OCI-LY7 (cell line): ENCODE data around the gene DPH1. TPM values are rescaled to one million over a fixed set of nuclear protein-coding genes. Genes with fewer than 3 reads are reported as not detected.

ENCODE experiments used
- BruUV-seq: library from RNA; stranded (reverse); fragments of 400-500 nt; replicated peaks from 2 replicates; lab custom pipeline; 2021; lab: Mats Ljungman, UMichigan
- CTCF ChIA-PET: fragments of 300-600 bp; sonication (Branson Sonifier 250); formaldehyde crosslinking; loops from one replicate; lab custom pipeline; 2022; ENCODE audit warnings: antibody characterized with exemption; ENCODE audit not compliant: unreplicated experiment; lab: Charles Lee
- POLR2A ChIA-PET: fragments of 300-600 bp; sonication (Branson Sonifier 250); formaldehyde crosslinking; loops from one replicate; lab custom pipeline; 2022; ENCODE audit warnings: antibody characterized with exemption; lab: Charles Lee
- DNase-seq: peaks from one replicate; pipeline ENCODE4 v3.0.0-alpha.2; 2015; ENCODE audit warnings: low spot score
- H2AFZ ChIP-seq: fragments of 200-600 bp; sonication (generic), shearing (Covaris generic); 2 replicates; pipeline ENCODE4 v1.6.1; 2014; ENCODE audit warnings: mild to moderate bottlenecking, antibody characterized with exemption, low read length, moderate library complexity
- H3K27ac ChIP-seq: fragments of 200-600 bp; sonication (generic); 2 replicates; pipeline ENCODE4 v1.5.1; 2014; ENCODE audit warnings: mixed run types, low read depth, mild to moderate bottlenecking, moderate library complexity, low read length, inconsistent platforms; ENCODE audit not compliant: poor library complexity, severe bottlenecking
- H3K36me3 ChIP-seq: fragments of 200-600 bp; sonication (generic); 2 replicates; pipeline ENCODE4 v1.6.1; 2014; ENCODE audit warnings: mild to moderate bottlenecking, antibody characterized with exemption, low read length, moderate library complexity, mixed read lengths; ENCODE audit not compliant: insufficient read depth
- H3K4me1 ChIP-seq: fragments of 200-600 bp; sonication (generic); 2 replicates; pipeline ENCODE4 v1.5.1; 2014; ENCODE audit warnings: mild to moderate bottlenecking, low read length; ENCODE audit not compliant: insufficient read depth, poor library complexity, severe bottlenecking
- H3K4me2 ChIP-seq: fragments of 200-600 bp; sonication (generic); 2 replicates; pipeline ENCODE4 v1.6.1; 2014; ENCODE audit warnings: mild to moderate bottlenecking, low read length
- H3K4me3 ChIP-seq: fragments of 200-600 bp; sonication (generic); 2 replicates; pipeline ENCODE4 v1.5.1; 2014; ENCODE audit warnings: mild to moderate bottlenecking, low read depth, low read length; ENCODE audit not compliant: poor library complexity, severe bottlenecking
- H3K79me2 ChIP-seq: fragments of 200-600 bp; sonication (generic); 2 replicates; pipeline ENCODE4 v1.6.1; 2016; ENCODE audit warnings: low read depth, mild to moderate bottlenecking, low read length, moderate library complexity, mixed read lengths; ENCODE audit not compliant: insufficient read depth
- H3K9me2 ChIP-seq: fragments of 200-600 bp; sonication (generic); 2 replicates; pipeline ENCODE4 v1.6.1; 2016; ENCODE audit warnings: mild to moderate bottlenecking, low read length, mixed read lengths; ENCODE audit not compliant: insufficient read depth
- H3K9me3 ChIP-seq: fragments of 200-600 bp; sonication (generic); 2 replicates; pipeline ENCODE4 v1.6.1; 2014; ENCODE audit warnings: mild to moderate bottlenecking, mixed run types, low read length, mixed read lengths
- H4K20me1 ChIP-seq: fragments of 200-600 bp; sonication (generic); 2 replicates; pipeline ENCODE4 v1.6.1; 2014; ENCODE audit warnings: mild to moderate bottlenecking, antibody characterized with exemption, low read length, moderate library complexity, mixed read lengths; ENCODE audit not compliant: insufficient read depth
- CTCF ChIP-seq: fragments of 200-600 bp; sonication (generic); conservative IDR thresholded peaks from 2 replicates; pipeline ENCODE4 v1.5.1; 2014; ENCODE audit warnings: mild to moderate bottlenecking, antibody characterized with exemption, low read length, moderate library complexity, mixed read lengths
- EZH2phosphoT487 ChIP-seq: fragments of 200-600 bp; sonication (generic); IDR thresholded peaks from 2 replicates; pipeline ENCODE4 v1.6.1; 2018; ENCODE audit warnings: low read depth, borderline replicate concordance, mild to moderate bottlenecking, mixed run types, antibody characterized with exemption, low read length, moderate library complexity, mixed read lengths
- intact Hi-C: fragments of 100-400 bp; cut with micrococcal nuclease; formaldehyde crosslinking; loops from one replicate; pipeline ENCODE4 v1.10.0; 2022; ENCODE audit not compliant: unreplicated experiment
- total RNA-seq, 2 experiments: library from RNA; depleted of rRNA in 1 of 2; stranded (reverse); fragments of >200 nt in 1 of 2; shearing (Covaris generic) in 1 of 2; gene quantifications; 2 replicates each; pipeline ENCODE4 v1.2.3, GENCODE V29; 2014 to 2022

The DPH1 gene
- total RNA-seq, 2 experiments from 2014 or later = 26.5 to 35.1 TPM

- TF ChIP-seq EZH2phosphoT487 (no peak), CTCF (no peak)
- H3K4me2 ChIP-seq = no peak overlapping the region
- H3K4me1 ChIP-seq = no peaks in the 10 kb centered on the region
- DNase-seq = no peak
- no peaks in the 10 kb centered on the region for H4K20me1 ChIP-seq
- intact Hi-C loops = no loop called here
- H3K9me3 ChIP-seq = no peaks in the 10 kb centered on the region
- no TSS peak for BruUV-seq
- no peaks in the 10 kb centered on the region for H3K36me3 ChIP-seq
- H3K79me2 ChIP-seq = no peaks in the 10 kb centered on the region
- no peak overlapping the region for H3K4me3 ChIP-seq
- ChIA-PET POLR2A (no interaction called here), CTCF (interaction anchor here (0.5 to 0.6 kb wide), 2 partner anchors 16 to 79 kb away, joined by 3 read pairs; no protein-coding TSS in a partner anchor)
- H2AFZ ChIP-seq = no peak overlapping the region
- no peak overlapping the region for H3K27ac ChIP-seq
- no peaks in the 10 kb centered on the region for H3K9me2 ChIP-seq
Measured at GRCh38 chr17:1995321-1995892, 34.5 kb upstream of the DPH1 start.

- Histone ChIP-seq H3K36me3 (no peaks in the 10 kb centered on the region), H2AFZ (no peak overlapping the region), H3K4me3 (no peak overlapping the region), H3K9me2 (no peaks in the 10 kb centered on the region), H3K79me2 (no peaks in the 10 kb centered on the region), H3K4me2 (no peak overlapping the region), H3K4me1 (no peaks in the 10 kb centered on the region), H4K20me1 (no peaks in the 10 kb centered on the region), H3K9me3 (no peaks in the 10 kb centered on the region), H3K27ac (no peak overlapping the region)
- TF ChIP-seq EZH2phosphoT487 = no peak
- TF ChIP-seq CTCF = no peak
- POLR2A ChIA-PET = no interaction called here
- CTCF ChIA-PET = interaction anchor here (0.6 kb wide), 1 partner anchor 80 kb away, joined by 3 read pairs; no protein-coding TSS in a partner anchor
- intact Hi-C loops = no loop called here
- no peak for DNase-seq
- BruUV-seq = no TSS peak
Measured at GRCh38 chr17:1995907-1996799, 33.8 kb upstream of the DPH1 start.
